Activated CD4-positive, alpha-beta memory T cell treated with anti-CD3 and anti-CD28 coated beads for 36 hours (primary cell): ENCODE measurements around the gene ANGPTL5. TPM values are rescaled to one million over a fixed set of nuclear protein-coding genes. Genes with fewer than 3 reads are reported as not detected.

Source experiments
- CTCF ChIA-PET: fragments of 350-600 bp; sonication (Branson Sonifier 250); formaldehyde crosslinking; loops from one replicate; lab custom pipeline; 2021; ENCODE audit warnings: antibody characterized with exemption, inconsistent platforms; lab: Charles Lee
- POLR2A ChIA-PET: fragments of 350-600 bp; sonication (Branson Sonifier 250); formaldehyde crosslinking; loops from one replicate; lab custom pipeline; 2021; ENCODE audit warnings: antibody characterized with exemption; lab: Charles Lee
- DNase-seq: peaks from one replicate; pipeline ENCODE4 v3.0.0-alpha.2; 2020
- H3K27ac Mint-ChIP-seq: one replicate; pipeline ENCODE4 v1.8.0; 2021; ENCODE audit warnings: mixed read lengths
- H3K27me3 Mint-ChIP-seq: one replicate; pipeline ENCODE4 v1.8.0; 2021; ENCODE audit warnings: mixed read lengths
- H3K36me3 Mint-ChIP-seq: one replicate; pipeline ENCODE4 v1.8.0; 2021; ENCODE audit warnings: mixed read lengths
- H3K4me1 Mint-ChIP-seq: one replicate; pipeline ENCODE4 v1.8.0; 2021; ENCODE audit warnings: low read depth, mixed read lengths
- H3K4me3 Mint-ChIP-seq: one replicate; pipeline ENCODE4 v1.8.0; 2021; ENCODE audit warnings: mild to moderate bottlenecking, mixed read lengths
- H3K9me3 Mint-ChIP-seq: one replicate; pipeline ENCODE4 v1.8.0; 2021; ENCODE audit warnings: mixed read lengths
- intact Hi-C: fragments of 100-400 bp; cut with micrococcal nuclease; formaldehyde crosslinking; loops from one replicate; pipeline ENCODE4 v1.15.1; 2023
- total RNA-seq, 2 experiments: library from RNA; stranded (reverse); gene quantifications; one replicate each; pipeline ENCODE4 v1.2.3, GENCODE V29; 2021

ANGPTL5 gene
- total RNA-seq, 2 experiments from 2014 or later: not detected

DNA sequence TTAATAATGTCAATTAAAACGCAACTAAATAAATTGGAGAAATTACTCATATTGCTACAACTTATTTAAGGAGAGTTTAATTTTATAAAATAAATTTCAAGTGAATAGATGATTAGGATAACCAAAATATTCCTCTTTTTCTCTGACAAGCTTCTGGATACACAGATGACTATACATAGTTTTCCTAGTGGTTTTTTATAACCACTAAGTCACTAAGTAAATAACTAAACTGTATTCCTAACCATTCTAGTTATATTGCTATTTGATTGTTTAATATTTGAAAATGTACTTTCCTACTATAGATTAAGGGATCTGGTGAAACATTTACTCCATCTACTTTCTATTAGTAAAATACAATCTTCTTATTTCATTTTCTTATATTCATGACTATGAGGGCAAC lies 4.7 kb upstream of the ANGPTL5 start:
- H3K9me3 Mint-ChIP-seq: no peaks in the 10 kb centered on the region
- no peak overlapping the region for H3K4me3 Mint-ChIP-seq
- intact Hi-C loops: no loop called here
- no peaks in the 10 kb centered on the region for H3K27me3 Mint-ChIP-seq
- CTCF ChIA-PET: no interaction called here
- no peak overlapping the region for H3K27ac Mint-ChIP-seq
- POLR2A ChIA-PET: no interaction called here
- no peaks in the 10 kb centered on the region for H3K36me3 Mint-ChIP-seq
- no peak for DNase-seq
- peaks cover 6% of the 10 kb centered on the region for H3K4me1 Mint-ChIP-seq

DNA sequence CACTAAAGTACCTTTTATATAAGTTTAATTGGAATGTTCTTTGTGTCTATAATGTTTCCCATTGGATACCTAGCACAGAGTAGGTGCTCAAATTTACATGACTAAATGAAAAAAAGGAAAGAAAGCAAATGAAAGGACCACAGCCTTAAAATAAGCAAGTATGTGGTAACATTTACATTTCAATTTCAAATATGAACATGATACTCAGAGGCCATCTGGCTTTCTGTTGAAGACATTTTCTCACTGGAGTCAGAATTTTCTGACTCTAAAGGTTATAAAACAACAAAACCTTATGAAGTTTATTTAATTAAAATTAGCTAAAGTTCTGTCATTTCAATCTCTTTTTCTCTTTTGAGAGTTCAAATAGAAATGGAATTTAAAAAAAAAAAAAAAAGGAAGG lies 904 bp upstream of the ANGPTL5 start:
- peaks cover 20% of the 10 kb centered on the region for H3K4me1 Mint-ChIP-seq
- intact Hi-C loops: loop anchor here (5.0 to 10.0 kb wide), 3 partner anchors 90 to 1108 kb away; no protein-coding TSS in a partner anchor
- no peaks in the 10 kb centered on the region for H3K36me3 Mint-ChIP-seq
- no peaks in the 10 kb centered on the region for H3K27me3 Mint-ChIP-seq
- no peak overlapping the region for H3K27ac Mint-ChIP-seq
- H3K9me3 Mint-ChIP-seq: no peaks in the 10 kb centered on the region
- CTCF ChIA-PET: interaction anchor here (0.7 to 1.0 kb wide), 3 partner anchors 14 to 425 kb away, joined by 3 to 5 read pairs (median 3); no protein-coding TSS in a partner anchor
- POLR2A ChIA-PET: no interaction called here
- no peak for DNase-seq
- no peak overlapping the region for H3K4me3 Mint-ChIP-seq

DNA sequence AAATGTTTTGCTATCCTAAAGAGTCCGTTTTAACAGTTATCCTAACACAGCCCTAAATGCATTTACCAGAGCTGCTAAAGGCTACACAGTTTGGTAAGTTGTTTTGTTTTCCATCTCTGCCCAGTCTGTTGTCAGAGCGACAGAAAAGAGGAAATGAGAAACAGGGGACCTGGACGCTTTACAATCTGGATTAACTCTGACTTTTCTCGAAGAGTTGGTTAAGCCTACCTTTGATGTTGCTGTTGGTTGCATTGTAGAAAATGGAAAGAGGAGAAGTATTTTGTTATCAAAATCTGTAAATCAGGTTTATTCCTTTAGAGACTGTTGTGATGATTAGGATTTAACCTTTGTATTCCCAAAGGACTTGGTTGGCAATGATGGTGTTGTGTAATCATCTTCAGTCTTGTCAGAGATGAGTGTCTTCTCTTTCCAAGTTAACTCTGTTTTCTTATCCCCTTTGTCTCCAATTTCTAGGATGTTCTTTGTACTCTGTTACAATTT lies 481 bp downstream of the ANGPTL5 start:
- Mint-ChIP-seq H3K36me3 (no peaks in the 10 kb centered on the region), H3K27me3 (no peaks in the 10 kb centered on the region), H3K4me3 (peak overlapping the region; percentile 91), H3K4me1 (peaks cover 20% of the 10 kb centered on the region), H3K9me3 (no peaks in the 10 kb centered on the region), H3K27ac (peak overlapping the region; percentile 64)
- ChIA-PET POLR2A (no interaction called here), CTCF (interaction anchor here (1.6 kb wide), 1 partner anchor 55 kb away, joined by 6 read pairs; no protein-coding TSS in a partner anchor)
- DNase-seq: no peak
- intact Hi-C loops: loop anchor here (2.0 to 10.0 kb wide), 5 partner anchors 91 to 1109 kb away; partner anchors contain the start of gene YAP1

DNA sequence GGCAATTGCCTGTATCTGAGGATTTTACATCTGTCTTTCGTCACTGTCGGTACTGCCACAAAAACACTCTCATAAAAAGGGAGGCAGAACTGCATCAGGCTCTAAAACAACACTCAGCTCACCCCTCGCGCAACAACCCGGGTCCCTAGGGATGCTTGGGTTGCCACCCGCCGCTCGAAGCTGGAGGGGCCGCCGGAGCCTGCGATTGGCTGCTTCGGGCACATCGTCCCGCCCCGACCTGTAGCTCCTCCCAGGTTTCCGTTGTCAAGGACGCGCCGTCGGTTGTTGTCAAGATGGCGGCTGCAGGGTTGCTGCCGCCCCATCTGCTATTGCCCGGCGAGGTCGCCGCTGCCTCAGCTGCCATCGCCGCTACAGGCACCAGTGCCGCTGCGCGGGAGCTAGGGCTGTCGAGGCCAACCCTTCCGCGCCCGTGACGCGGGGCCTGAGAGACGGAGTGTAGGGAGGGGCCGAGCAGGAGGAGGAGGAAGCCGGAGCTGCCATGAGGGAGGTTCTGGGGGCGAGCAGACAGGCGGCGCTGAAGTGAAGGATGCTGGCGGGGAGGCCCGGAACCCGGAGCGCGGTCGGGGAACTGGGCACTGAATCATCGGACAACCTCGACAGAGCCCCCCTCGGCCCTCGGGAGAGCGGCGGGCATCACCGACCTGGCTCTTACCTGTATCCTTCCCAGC lies 1.4 kb downstream of the ANGPTL5 start, which contains the start of gene CEP126:
CEP126 (plus strand) TSS at position 273 of the 689 bp plus-strand sequence; CDS start at position 548, 275 bp downstream.
- Mint-ChIP-seq H3K4me1 (peaks cover 20% of the 10 kb centered on the region), H3K36me3 (no peaks in the 10 kb centered on the region), H3K4me3 (peak within 1 kb of the TSS; percentile 91), H3K9me3 (no peaks in the 10 kb centered on the region), H3K27ac (peak within 1 kb of the TSS; percentile 64), H3K27me3 (no peaks in the 10 kb centered on the region)
- ChIA-PET POLR2A (no interaction called here), CTCF (interaction anchor here (0.6 to 1.6 kb wide), 5 partner anchors 10 to 98 kb away, joined by 3 to 7 read pairs (median 4); no protein-coding TSS in a partner anchor)
- intact Hi-C loops: loop anchor here (2.0 to 10.0 kb wide), 5 partner anchors 92 to 1110 kb away; partner anchors contain the start of gene YAP1
- DNase-seq: peak; percentile 96

DNA sequence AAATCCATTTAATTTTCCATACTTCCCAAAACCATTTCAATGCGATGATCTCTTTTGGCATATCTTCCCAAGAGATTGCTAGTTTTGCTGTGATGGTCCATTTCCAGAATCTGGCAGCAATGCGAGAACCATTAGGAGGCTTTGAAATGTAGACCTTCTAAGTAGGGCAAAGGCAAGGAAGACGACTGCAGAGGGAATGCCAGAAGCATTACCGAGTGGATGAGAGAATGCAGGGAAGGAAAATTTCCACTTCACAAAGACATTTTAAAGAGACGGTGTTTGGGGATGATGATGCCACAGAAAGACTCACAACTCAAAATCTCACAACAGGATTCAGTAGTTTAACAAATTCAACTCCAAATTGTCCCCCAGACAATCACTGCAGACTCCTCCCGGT lies 2.0 kb downstream of the ANGPTL5 start:
- intact Hi-C loops: loop anchor here (2.0 to 10.0 kb wide), 4 partner anchors 196 to 1110 kb away; partner anchors contain the start of gene YAP1
- Mint-ChIP-seq H3K9me3 (no peaks in the 10 kb centered on the region), H3K27ac (no peak overlapping the region), H3K4me3 (peak overlapping the region; percentile 91), H3K27me3 (no peaks in the 10 kb centered on the region), H3K4me1 (peaks cover 20% of the 10 kb centered on the region), H3K36me3 (no peaks in the 10 kb centered on the region)
- ChIA-PET POLR2A (no interaction called here), CTCF (interaction anchor here (0.6 to 1.6 kb wide), 5 partner anchors 9 to 99 kb away, joined by 3 to 7 read pairs (median 4); no protein-coding TSS in a partner anchor)
- no peak for DNase-seq

DNA sequence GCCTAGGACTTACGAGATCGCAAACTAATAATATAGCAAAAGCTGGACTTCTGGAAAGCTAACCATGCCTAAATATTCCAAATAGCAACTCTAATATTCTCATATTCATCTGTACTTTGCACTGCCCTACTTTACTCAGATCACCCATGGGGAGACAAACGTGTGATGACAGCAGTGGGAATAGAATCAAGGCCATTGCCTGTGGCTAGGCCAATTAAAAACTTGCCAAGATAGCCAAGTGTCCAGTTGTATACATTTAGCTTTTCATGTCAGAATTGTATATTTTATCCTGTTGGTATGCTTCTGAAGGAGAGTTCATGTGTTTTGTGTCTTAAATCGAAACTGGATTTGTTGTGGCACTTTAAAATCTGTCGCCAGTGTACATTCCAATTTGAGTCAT lies 2.7 kb downstream of the ANGPTL5 start:
- Mint-ChIP-seq H3K4me1 (peaks cover 20% of the 10 kb centered on the region), H3K4me3 (no peak overlapping the region), H3K36me3 (no peaks in the 10 kb centered on the region), H3K27ac (no peak overlapping the region), H3K27me3 (peaks cover 4% of the 10 kb centered on the region), H3K9me3 (no peaks in the 10 kb centered on the region)
- ChIA-PET CTCF (interaction anchor here (1.0 to 1.4 kb wide), 2 partner anchors 23 to 52 kb away, joined by 3 to 4 read pairs; no protein-coding TSS in a partner anchor), POLR2A (no interaction called here)
- DNase-seq: no peak
- intact Hi-C loops: loop anchor here (2.0 to 10.0 kb wide), 4 partner anchors 197 to 1111 kb away; partner anchors contain the start of gene YAP1

DNA sequence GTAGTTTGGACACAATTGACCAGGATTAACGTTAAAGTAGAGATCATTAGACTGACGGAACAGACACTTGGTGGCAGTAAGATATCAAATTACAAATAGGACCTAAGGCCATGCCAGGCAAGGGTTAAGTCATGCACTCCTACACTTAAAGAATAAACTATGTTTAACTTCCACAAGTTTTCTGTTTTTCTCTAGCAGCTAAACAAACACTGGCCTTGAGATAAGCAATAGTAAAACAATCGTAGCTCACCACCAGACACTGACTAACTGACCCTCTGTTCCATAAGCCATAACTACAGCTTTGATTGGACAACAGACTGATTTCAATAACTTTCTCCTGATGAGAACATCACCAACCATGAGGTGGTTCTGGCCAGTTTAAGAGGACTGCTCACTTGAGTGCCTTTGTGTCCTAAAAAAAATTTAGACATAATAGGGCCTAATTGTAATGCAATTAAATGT lies 3.5 kb downstream of the ANGPTL5 start:
- ChIA-PET POLR2A (no interaction called here), CTCF (interaction anchor here (1.0 to 1.4 kb wide), 2 partner anchors 22 to 51 kb away, joined by 3 to 4 read pairs; no protein-coding TSS in a partner anchor)
- H3K4me3 Mint-ChIP-seq: no peak overlapping the region
- intact Hi-C loops: loop anchor here (10.0 kb wide), 2 partner anchors 412 to 1112 kb away; no protein-coding TSS in a partner anchor
- DNase-seq: no peak
- peaks cover 4% of the 10 kb centered on the region for H3K27me3 Mint-ChIP-seq
- no peaks in the 10 kb centered on the region for H3K36me3 Mint-ChIP-seq
- peaks cover 20% of the 10 kb centered on the region for H3K4me1 Mint-ChIP-seq
- no peak overlapping the region for H3K27ac Mint-ChIP-seq
- no peaks in the 10 kb centered on the region for H3K9me3 Mint-ChIP-seq

DNA sequence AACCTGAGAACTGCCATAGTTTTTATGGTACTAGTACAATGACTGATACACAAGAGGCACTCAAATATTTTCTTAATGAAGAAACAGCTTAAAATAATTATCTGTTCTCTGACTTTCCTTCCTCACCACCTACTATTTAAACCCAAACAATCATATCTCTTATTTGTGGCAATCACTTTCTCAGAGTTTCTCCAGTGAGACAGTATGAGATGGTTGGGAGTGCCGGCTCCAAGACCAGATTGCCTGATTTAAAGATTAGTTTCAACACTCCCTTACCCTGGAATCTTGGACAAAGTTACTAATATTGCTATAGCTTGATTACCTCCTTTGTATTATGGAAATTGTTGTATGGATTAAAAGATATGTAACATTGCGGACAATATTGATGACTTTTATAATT lies 7.2 kb downstream of the ANGPTL5 start:
- Mint-ChIP-seq H3K9me3 (no peaks in the 10 kb centered on the region), H3K27me3 (peaks cover 5% of the 10 kb centered on the region), H3K4me1 (no peaks in the 10 kb centered on the region), H3K36me3 (no peaks in the 10 kb centered on the region), H3K27ac (no peak overlapping the region), H3K4me3 (no peak overlapping the region)
- ChIA-PET POLR2A (no interaction called here), CTCF (no interaction called here)
- intact Hi-C loops: no loop called here
- no peak for DNase-seq

DNA sequence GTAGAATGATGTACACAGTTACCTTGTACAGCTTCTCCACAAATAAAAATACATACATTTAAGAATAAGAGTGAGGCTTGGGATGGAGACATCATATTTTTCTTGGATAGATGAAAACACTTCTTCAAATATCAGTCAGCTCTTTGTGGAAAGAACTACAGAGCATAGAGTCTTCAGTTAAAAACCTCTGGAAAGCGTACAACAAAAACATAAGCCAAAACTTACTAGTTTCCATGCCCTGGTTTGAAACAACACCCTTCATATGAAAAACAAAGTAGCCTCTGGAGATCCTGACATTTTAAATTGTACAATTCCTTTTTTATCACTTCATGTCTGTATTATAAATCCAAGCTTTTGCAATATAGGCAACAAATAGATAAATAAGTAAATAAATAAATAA lies 8.5 kb downstream of the ANGPTL5 start:
- Mint-ChIP-seq H3K9me3 (no peaks in the 10 kb centered on the region), H3K4me1 (no peaks in the 10 kb centered on the region), H3K36me3 (no peaks in the 10 kb centered on the region), H3K4me3 (no peak overlapping the region), H3K27me3 (peaks cover 5% of the 10 kb centered on the region), H3K27ac (no peak overlapping the region)
- POLR2A ChIA-PET: no interaction called here
- CTCF ChIA-PET: interaction anchor here (0.9 kb wide), 1 partner anchor 11 kb away, joined by 3 read pairs; no protein-coding TSS in a partner anchor
- DNase-seq: no peak
- intact Hi-C loops: no loop called here

DNA sequence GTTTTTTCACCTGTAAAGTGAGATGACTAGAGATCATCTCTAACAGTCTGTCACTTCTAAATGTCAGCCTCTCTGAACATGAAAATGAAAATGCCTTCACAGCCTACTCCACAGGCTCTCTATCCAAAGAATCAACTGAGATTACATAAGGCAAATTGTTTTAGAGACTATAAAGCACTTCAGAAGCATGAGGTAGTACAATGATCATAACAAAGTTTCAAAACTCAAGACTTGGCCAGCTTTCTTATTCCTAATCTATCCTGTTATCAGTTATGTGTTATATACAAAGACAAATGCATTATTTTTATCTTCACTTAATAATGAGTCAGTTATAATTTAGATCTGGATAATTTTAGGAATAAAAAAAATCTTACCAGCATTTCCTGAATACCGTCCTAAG lies 21.8 kb downstream of the ANGPTL5 start:
- H3K4me3 Mint-ChIP-seq: no peak overlapping the region
- H3K27me3 Mint-ChIP-seq: peaks cover 16% of the 10 kb centered on the region
- no peaks in the 10 kb centered on the region for H3K9me3 Mint-ChIP-seq
- no peaks in the 10 kb centered on the region for H3K4me1 Mint-ChIP-seq
- no peak overlapping the region for H3K27ac Mint-ChIP-seq
- ChIA-PET CTCF (interaction anchor here (1.1 kb wide), 1 partner anchor 34 kb away, joined by 4 read pairs; no protein-coding TSS in a partner anchor), POLR2A (no interaction called here)
- H3K36me3 Mint-ChIP-seq: no peaks in the 10 kb centered on the region
- intact Hi-C loops: no loop called here
- DNase-seq: no peak

DNA sequence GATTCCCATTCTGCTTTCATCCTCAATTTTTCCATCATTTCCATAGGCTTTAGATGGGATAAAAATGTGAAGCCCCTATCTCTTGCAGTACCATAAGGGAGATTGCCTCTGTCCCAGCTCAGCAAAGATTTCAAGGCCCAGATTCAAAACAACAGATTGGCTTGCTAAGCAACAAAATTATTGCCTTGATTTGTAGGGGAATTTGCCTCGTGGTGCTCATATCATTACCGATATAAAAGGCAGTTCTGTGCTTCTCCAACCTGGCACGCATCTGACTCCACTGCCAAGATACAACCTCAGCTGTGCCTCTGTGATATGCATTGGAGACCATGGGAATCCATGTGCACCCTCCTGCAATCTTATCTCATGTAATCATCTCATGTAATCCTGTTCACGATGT lies 26.6 kb downstream of the ANGPTL5 start:
- Mint-ChIP-seq H3K27ac (no peak overlapping the region), H3K4me3 (no peak overlapping the region), H3K27me3 (peaks cover 11% of the 10 kb centered on the region), H3K4me1 (no peaks in the 10 kb centered on the region), H3K9me3 (no peaks in the 10 kb centered on the region), H3K36me3 (no peaks in the 10 kb centered on the region)
- POLR2A ChIA-PET: no interaction called here
- no peak for DNase-seq
- CTCF ChIA-PET: interaction anchor here (1.6 kb wide), 1 partner anchor 29 kb away, joined by 6 read pairs; no protein-coding TSS in a partner anchor
- intact Hi-C loops: no loop called here

DNA sequence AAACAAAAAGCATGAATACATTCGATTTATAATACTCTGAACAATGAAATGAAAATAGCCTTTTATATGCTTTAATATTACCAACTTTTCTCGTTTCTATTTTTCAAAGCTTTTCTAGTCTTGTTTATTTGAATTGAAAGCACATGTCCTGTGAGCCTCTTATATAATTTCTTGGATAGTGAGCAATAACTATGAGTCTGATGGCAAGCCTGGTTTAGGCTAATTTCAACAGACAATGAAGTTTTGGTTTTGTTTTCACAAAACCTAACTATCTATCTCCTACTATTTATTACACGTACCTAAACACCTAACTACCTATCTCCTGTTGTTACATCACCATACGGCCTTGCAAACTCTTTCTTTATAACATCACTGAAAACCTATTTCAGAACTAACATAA lies 30.7 kb downstream of the ANGPTL5 start:
- no peak overlapping the region for H3K27ac Mint-ChIP-seq
- peaks cover 9% of the 10 kb centered on the region for H3K27me3 Mint-ChIP-seq
- ChIA-PET CTCF (no interaction called here), POLR2A (no interaction called here)
- no peak overlapping the region for H3K4me3 Mint-ChIP-seq
- DNase-seq: no peak
- intact Hi-C loops: no loop called here
- no peaks in the 10 kb centered on the region for H3K9me3 Mint-ChIP-seq
- H3K36me3 Mint-ChIP-seq: no peaks in the 10 kb centered on the region
- H3K4me1 Mint-ChIP-seq: no peaks in the 10 kb centered on the region
